ENCODE results near the gene TMEM266.

TMEM266 gene

GRCh38 chr15:76070921-76071635 is 11.3 kb downstream of the TMEM266 start:
- no peak for FAIRE-seq

GRCh38 chr15:76071806-76072205 is 12.0 kb downstream of the TMEM266 start:
- no peak for FAIRE-seq

GRCh38 chr15:76073554-76073953 is 13.8 kb downstream of the TMEM266 start:
- no peak for FAIRE-seq

- FAIRE-seq, result no peak
Measured at GRCh38 chr15:76075046-76075445, 15.3 kb downstream of the TMEM266 start.

GRCh38 chr15:76078285-76078877 is 18.6 kb downstream of the TMEM266 start:
- no peak for FAIRE-seq

- no peak for FAIRE-seq
Measured at GRCh38 chr15:76084256-76084655, 24.5 kb downstream of the TMEM266 start.

- FAIRE-seq, result no peak
Measured at GRCh38 chr15:76098685-76099084, 38.9 kb downstream of the TMEM266 start.

GRCh38 chr15:76099388-76099787 is 39.6 kb downstream of the TMEM266 start:
- no peak for FAIRE-seq

GRCh38 chr15:76100361-76100760 is 40.6 kb downstream of the TMEM266 start:
- FAIRE-seq, result no peak

GRCh38 chr15:76101655-76102054 is 41.9 kb downstream of the TMEM266 start:
- FAIRE-seq, result no peak

GRCh38 chr15:76105391-76105790 is 45.6 kb downstream of the TMEM266 start:
- FAIRE-seq, result no peak

- no peak for FAIRE-seq
Measured at GRCh38 chr15:76105911-76106310, 46.1 kb downstream of the TMEM266 start.

- no peak for FAIRE-seq
Measured at GRCh38 chr15:76107169-76107568, 47.4 kb downstream of the TMEM266 start.

GRCh38 chr15:76108021-76108723 is 48.4 kb downstream of the TMEM266 start:
- no peak for FAIRE-seq

- no peak for FAIRE-seq
Measured at GRCh38 chr15:76109046-76109445, 49.3 kb downstream of the TMEM266 start.

- FAIRE-seq, result no peak
Measured at GRCh38 chr15:76114561-76114960, 54.8 kb downstream of the TMEM266 start.

GRCh38 chr15:76116138-76116885 is 56.5 kb downstream of the TMEM266 start:
- FAIRE-seq, result no peak

- FAIRE-seq, result no peak
Measured at GRCh38 chr15:76117181-76117580, 57.4 kb downstream of the TMEM266 start.

- FAIRE-seq, result no peak
Measured at GRCh38 chr15:76118767-76119166, 59.0 kb downstream of the TMEM266 start.

- FAIRE-seq, result no peak
Measured at GRCh38 chr15:76123031-76123430, 63.2 kb downstream of the TMEM266 start.

- no peak for FAIRE-seq
Measured at GRCh38 chr15:76127169-76127568, 67.4 kb downstream of the TMEM266 start.

GRCh38 chr15:76127880-76128279 is 68.1 kb downstream of the TMEM266 start:
- no peak for FAIRE-seq

GRCh38 chr15:76134537-76134936 is 74.8 kb downstream of the TMEM266 start:
- no peak for FAIRE-seq

All from islet of Langerhans (tissue), 1 donor.